HL-60/S4 treated with retinoic acid at 250 ng/mL for 4 days and 3 days (cell line): ENCODE measurements around the gene MBD3L4.
"Not testable (repeated sequence)": the region's sequence is repeated elsewhere in the genome, so short reads cannot be mapped to it uniquely, and the experiment has no call there.

ENCODE experiments used
- in situ Hi-C: fragments of 300-500 bp; cut with MboI; formaldehyde crosslinking; loops from 2 replicates; pipeline ENCODE4 v1.7.0; 2022; ENCODE audit warnings: low sequenced_read_pairs

MBD3L4 gene

DNA sequence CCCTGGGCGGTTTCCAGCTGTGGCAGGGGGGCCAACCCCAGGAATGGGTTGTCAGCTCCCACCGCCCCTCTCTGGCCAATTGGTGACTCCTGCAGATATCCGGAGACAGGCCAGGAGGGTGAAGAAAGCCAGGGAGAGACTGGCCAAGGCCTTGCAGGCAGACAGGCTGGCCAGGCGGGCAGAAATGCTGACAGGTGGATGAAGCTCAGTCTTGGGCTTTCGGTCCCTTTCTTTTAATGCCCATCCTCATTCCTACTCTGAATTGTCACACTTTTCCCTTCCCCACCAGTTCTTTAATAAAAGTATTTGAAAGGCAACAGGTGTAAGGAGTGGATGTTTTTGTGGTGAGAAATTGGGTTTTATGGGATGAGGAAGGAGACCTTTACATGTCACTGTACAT, 11.4 kb upstream of the MBD3L4 start:
- in situ Hi-C loops: not testable (repeated sequence)

DNA sequence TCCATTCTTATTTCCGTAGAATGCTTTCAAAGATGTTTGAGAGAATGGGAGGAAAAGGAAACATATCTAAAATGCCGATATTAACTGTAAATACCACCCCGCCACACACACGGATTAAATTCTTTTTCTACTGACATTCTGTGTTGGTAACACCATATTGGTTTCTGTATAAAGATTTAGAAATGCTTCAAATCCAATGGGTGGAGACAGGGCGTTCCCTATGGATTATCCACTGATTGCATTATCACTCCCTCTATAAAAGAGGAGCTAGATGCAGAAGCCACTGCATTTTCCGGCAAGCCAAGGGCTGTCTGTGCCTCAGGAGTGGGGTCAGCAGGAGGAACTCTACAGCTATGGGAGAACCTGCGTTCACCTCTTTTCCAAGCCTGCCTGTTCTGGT, 9.0 kb upstream of the MBD3L4 start, which contains the start of gene MBD3L2:
MBD3L2 (plus strand) TSS at position 301 of the 400 bp plus-strand sequence; CDS start at position 354, 53 bp downstream.
- in situ Hi-C loops: not testable (repeated sequence)

DNA sequence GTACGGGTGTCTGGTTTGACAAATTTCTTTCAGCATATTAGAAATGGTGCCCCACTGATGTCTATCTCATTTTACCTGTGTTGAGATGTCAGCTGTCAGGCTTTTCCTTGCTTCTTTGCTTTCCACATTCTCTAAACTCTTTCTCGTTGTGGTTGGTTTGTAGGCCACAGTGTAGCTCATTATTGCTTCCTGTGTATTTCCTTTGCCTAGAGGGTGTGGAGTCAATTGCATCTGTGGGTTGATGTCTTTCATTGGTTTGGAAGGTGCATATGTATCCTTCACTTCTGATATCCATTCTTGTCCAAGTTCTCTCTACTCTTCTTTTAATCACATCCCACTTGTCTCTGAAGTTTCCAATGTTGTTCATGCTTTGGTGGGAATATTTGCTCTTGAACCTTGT, 1.6 kb upstream of the MBD3L4 start:
- in situ Hi-C loops: not testable (repeated sequence)

DNA sequence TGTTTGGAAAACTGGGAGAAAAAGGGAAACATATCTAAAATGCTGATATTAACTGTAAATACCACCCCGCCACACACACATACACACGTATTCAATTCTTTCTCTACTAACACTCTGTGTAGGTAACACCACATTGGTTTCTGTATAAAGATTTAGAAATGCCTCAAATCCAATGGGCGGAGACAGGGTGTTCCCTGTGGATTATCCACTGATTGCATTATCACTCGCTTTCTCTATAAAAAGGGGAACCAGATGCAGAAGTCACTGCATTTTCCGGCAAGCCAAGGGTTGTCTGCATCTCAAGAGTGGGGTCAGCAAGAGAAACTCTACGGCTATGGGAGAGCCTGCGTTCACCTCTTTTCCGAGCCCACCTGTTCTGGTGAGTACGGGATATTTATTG, 9.7 kb downstream of the MBD3L4 start, which contains the start of gene MBD3L5:
MBD3L5 (plus strand) TSS at position 301 of the 400 bp plus-strand sequence; CDS start at position 335, 34 bp downstream.
- in situ Hi-C loops: not testable (repeated sequence)

DNA sequence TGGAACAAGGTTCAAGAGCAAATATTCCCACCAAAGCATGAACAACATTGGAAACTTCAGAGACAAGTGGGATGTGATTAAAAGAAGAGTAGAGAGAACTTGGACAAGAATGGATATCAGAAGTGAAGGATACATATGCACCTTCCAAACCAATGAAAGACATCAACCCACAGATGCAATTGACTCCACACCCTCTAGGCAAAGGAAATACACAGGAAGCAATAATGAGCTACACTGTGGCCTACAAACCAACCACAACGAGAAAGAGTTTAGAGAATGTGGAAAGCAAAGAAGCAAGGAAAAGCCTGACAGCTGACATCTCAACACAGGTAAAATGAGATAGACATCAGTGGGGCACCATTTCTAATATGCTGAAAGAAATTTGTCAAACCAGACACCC, 11.2 kb downstream of the MBD3L4 start:
- in situ Hi-C loops: not testable (repeated sequence)

DNA sequence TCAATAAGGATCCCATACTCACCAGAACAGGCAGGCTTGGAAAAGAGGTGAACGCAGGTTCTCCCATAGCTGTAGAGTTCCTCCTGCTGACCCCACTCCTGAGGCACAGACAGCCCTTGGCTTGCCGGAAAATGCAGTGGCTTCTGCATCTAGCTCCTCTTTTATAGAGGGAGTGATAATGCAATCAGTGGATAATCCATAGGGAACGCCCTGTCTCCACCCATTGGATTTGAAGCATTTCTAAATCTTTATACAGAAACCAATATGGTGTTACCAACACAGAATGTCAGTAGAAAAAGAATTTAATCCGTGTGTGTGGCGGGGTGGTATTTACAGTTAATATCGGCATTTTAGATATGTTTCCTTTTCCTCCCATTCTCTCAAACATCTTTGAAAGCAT, 18.6 kb downstream of the MBD3L4 start, which contains the start of gene MBD3L2B:
MBD3L2B (minus strand) TSS at position 101 of the 400 bp plus-strand sequence; CDS start at position 67, 34 bp downstream.
- in situ Hi-C loops: not testable (repeated sequence)

DNA sequence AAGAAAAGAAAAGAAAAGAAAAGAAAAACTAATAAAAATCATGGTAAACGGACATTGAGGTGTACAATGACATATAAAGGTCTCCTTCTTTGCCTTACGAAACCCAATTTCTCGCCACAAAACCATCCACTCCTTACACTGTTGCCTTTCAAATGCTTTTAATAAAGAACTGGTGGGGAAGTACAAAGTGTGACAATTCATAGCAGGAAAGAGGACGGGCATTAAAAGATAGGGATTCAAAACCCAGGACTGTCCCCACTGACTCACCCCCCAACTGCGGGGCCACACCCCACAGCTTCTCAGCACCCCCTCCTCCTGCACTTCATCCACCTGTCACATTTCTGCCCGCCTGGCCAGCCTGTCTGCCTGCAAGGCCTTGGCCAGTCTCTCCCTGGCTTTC, 21.2 kb downstream of the MBD3L4 start:
- in situ Hi-C loops: no loop called here

DNA sequence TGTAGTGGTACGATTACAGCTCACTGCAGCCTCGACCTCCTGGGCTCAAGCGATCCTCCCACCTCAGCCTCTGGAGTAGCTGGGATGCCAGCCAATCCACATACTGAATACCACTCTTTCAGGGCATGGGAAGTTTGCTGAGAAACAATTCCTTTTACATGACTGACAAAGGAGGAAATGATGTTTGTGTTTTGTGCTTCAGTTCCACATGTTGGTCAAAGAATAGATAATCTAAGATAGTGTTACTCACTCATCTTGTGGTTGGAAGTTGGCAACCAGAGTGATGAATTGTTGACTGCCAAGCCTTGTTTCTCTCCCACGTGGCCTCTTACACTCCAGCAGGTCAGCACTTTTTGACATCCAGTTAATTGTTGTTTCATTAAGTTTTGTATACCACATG, 26.3 kb downstream of the MBD3L4 start:
- in situ Hi-C loops: no loop called here

DNA sequence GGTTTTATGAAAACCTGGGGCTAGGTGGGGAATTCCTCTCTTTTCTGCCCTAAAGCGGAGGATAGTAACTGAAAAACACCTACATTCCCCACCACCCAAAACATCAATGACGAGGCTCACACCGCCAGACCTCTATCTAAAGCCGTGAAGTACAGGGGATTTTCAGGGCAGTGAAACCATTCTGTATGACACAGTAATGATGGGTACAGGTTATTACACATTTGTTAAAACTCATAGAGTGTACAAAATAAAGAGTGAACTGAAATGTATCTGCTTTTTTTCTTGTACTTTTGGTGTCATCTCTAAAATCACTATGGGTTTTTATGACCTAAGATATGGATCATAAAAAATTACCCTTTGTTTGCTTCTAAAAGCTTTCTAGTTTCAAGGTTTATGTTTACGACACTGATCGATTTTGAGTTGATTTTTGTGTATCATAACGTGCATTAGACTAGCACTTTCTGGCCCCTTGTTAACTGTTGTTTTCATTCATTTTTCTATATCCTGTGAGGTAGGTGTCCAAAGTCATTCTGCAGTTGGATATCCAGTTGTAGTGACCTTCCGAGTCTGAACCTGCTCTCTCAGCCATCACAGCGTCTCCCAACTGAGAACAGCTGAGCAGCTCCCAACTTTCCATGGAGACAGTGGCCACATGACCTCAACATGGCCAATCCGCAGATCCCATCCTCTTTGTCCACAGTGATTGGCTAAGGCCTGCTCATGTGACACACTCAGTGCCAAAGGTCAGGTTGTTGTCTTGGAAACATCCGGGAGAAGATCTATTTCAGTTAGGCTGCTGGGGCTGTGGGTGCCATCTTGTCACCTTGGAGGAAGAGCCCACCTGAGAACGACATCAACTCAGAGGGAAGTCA, 29.0 kb downstream of the MBD3L4 start:
- in situ Hi-C loops: no loop called here

DNA sequence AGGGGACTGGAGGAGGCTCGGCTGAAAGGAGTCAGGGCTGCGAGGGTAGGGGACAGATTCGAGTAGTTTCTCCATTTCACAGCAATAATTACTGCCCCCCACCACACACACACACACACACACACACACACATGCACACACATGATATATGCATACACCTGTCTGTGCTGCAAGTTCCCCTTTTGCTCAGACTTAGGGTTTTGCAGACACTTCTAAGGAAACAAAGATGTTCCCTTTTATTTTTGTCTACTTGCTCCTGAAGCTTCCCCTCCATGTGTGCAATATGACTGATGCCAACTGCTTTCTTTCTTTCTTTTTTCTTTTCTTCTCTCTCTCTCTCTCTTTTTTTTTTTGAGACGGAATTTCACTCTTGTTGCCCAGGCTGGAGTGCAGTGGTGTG, 32.1 kb downstream of the MBD3L4 start:
- in situ Hi-C loops: loop anchor here (10.0 kb wide), 1 partner anchor 77 kb away; no protein-coding TSS in a partner anchor

DNA sequence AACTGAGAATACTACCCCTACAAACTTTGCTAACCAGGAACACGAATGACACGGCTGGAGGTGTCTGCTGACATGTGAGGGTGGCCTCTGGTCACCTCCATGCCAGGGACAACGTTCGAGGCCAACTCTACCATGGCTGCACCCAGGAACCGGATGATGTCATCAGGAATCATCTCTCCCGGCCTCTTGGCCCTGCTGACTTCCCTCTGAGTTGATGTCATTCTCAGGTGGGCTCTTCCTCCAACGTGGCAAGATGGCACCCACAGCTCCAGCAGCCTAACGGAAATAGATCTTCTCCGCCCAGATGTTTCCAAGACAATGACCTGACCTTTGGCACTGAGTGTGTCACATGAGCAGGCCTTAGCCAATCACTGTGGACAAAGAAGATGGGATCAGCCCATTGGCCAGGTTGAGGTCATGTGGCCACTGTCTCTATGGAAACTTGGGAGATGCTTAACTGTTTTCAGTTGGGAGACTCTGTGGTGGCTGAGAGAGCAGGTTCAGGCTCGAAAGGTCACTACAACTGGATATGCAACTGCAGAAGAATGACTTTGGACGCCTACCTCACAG, 33.8 kb downstream of the MBD3L4 start:
- in situ Hi-C loops: loop anchor here (10.0 kb wide), 1 partner anchor 79 kb away; no protein-coding TSS in a partner anchor

DNA sequence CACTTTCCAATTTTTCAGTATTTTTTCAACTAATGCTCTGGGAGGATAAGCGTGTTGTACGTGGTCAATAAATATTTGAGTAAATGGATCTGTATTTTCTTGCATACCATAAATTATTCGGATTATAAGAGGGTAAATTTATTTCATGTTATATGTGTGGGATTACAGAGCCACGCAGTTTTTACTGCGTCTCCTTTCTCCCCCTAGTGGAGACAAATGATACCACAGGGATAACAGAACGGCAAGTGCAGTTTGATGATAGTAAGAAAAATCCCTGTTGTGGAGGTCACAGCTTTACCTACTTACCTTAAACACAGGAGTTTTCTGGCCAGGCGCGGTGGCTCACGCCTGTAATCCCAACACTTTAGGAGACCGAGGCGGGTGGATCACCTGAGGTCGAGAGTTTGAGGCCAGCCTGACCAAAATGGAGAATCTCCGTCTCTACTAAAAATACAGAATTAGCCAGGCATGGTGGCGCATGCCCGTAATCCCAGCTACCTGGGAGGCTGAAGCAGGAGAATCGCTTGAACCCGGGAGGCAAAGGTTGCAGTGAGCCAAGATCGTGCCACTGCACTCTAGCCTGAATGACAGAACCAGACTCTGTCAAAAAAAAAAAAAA, 35.6 kb downstream of the MBD3L4 start:
- in situ Hi-C loops: loop anchor here (10.0 kb wide), 1 partner anchor 80 kb away; no protein-coding TSS in a partner anchor

DNA sequence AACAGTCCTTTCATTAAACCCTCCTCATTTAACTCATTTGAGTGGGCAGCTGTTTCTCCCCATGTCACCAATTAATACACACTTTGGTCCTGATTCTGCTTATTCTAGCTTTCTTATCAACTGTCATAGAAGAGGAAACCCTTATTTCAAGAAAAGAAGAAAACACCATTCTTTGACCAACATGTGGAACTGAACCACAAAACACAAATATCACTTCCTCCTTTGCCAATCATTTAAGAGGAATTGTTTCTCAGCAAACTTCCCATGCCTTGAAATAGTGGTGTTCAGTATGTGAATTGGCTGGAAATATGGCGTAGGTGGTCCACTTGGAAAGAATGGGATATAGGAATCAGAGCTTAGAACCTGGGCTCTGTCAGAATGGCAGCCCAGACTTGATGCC, 39.2 kb downstream of the MBD3L4 start:
- in situ Hi-C loops: loop anchor here (10.0 kb wide), 1 partner anchor 84 kb away; no protein-coding TSS in a partner anchor

DNA sequence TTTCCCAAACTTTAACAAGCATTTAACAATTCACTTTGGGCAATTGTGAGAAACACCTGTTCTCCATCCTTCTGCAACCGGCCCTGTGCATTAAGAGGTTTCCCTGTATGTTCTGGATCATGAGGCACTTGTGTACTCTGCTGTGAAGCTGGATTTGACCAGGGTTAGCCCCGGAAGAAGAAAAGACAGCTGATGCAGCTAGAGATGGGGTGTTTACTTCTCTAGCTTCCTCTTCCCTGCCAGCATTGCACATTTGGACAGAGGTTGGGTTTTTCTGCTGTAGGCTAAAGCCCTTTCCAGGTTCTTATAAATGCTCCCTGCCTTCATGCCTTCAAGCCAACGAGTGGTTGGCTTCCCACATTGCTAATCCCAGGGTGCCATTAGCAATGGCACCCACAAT, 39.6 kb downstream of the MBD3L4 start:
- in situ Hi-C loops: loop anchor here (10.0 kb wide), 1 partner anchor 84 kb away; no protein-coding TSS in a partner anchor

DNA sequence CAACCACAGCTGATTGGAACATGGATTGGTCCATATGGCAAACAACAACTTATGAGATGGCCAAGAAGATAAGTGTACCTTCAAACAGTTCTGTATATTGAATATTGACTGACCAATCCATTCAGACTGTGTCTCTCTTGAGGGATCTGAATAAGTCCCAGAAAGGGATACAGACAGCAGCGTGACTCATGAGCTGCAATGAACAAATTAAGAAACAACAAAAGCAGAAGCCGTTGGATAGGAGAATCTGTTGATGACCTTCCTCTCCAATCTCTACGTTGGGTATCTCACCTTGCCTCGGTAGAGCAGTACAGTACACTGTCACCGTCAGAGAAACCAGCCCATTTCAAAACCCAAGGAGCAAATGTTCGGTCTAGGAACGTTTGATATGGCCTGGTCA, 40.0 kb downstream of the MBD3L4 start:
- in situ Hi-C loops: loop anchor here (10.0 kb wide), 1 partner anchor 85 kb away; no protein-coding TSS in a partner anchor

DNA sequence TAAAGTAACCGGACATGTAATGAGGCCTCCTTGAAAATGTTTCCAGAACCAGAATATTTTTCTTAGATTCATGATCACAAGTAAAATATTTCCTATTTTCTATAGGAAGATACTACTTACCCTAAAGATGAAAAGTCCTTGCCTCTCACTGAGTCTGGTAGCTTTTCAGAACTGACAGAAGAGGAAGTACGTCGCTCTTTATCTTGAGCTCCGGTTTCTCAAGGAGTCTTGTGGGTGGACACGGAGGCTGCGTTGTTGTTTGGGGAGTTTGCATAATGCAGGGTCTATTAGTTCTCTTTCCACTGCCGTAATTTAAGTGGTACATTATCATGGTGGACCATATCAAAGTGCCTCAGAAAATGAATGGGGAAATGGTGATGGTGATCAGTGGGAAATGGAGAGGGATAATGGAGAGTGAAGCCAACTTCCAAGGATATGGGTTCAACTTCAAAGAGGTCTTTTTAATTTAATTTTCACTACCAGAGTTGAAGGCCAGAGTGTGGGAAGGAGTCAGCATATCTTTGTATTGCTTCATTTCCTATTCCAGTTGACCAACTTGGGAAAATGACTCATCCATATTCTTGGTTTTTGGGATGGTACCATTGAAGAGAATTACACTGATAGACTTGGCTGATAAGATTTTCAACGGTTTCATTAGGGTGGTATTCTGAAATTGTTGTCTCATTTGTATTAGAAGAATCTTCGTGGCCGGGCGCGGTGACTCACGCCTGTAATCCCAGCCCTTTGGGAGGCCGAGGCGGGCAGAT, 42.1 kb downstream of the MBD3L4 start:
- in situ Hi-C loops: no loop called here

DNA sequence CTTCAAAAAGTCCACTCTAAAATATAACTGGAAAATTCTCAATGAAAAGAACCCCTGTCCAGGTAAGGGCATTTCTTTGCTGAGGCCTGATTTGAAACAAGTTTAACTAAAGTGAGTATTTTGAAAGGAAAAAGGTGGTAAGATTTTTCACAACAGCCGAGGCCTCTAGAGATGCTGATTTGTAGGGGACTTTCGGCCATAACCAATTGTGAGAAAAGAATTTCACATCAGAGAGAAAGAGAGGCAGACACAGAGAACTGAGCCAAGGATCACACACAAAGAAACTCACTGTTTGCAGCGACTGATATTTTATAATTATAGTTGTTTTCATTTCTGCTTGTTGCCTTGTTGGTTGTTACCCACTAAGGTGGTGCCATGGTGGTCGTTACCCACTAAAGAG, 43.2 kb downstream of the MBD3L4 start:
- in situ Hi-C loops: no loop called here

DNA sequence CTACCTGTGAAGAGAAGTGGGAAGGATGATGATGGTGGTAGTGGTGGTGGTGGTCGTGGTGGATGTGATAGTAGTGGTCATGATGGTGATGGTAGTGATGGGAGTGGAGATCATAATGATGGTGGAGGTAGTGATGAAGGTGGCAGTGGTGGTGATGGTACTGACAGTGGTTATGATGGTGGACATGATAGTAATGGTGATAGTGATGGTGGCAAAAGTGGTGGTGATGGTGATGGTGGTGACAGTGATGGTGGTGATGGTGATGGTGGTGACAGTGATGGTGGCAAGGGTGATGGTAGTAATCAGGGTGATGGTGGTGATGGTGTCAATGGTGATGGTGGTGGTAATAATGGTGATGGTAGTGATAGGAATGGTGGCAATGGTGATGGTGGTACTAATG, 44.9 kb downstream of the MBD3L4 start:
- in situ Hi-C loops: no loop called here

DNA sequence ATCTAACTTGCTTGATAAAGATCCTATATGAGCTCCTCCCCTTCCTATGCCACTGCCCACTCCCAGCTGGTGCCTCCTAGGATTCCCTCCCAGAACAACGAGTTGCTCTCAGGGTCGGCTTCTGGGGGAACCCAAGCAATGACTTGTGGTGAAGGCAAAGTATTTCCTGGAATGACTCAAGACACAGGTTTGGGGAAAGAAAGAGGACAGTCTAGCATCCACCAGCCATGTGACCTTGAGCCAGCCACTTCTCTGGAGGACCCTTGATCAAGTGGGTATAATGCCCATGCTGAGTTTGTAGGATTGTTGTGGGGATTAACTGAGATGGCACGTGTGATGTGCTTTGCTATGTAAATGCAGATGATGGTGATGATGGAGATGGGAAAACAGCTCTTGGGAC, 51.7 kb downstream of the MBD3L4 start:
- in situ Hi-C loops: no loop called here

DNA sequence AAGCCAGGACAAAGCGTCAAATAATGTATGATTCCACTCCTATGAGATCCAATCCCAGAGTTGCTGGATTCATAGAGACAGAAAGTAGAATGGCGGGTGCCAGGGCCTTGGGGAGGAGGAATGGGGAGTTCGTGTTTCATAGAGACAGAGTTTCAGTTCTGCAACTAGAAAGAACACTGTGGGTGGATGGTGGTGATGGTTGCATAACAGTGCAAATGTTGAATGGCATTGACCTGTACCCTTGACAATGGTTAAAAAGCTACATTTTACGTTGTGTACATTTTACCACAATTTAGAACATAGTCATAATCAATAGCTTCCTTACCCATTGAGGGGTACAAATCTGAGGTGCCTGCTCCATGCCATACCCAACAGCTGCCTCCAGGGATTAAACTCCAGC, 52.1 kb downstream of the MBD3L4 start:
- in situ Hi-C loops: no loop called here
